Measurements from ENCODE around the gene FAM20B. TPM values are rescaled to one million over a fixed set of nuclear protein-coding genes. Genes with fewer than 3 reads are reported as not detected.

The FAM20B gene
- total RNA-seq, 1 experiment from 2014 or later = 66.6 TPM

- intact Hi-C loops (cut with micrococcal nuclease; ENCODE audit: unreplicated experiment) = no loop called here
- H3K4me1 Mint-ChIP-seq (ENCODE audit: low read depth, unreplicated experiment) = no peaks in the 10 kb centered on the region
- no TSS peak for BruUV-seq (replicated peaks)
- no peak overlapping the region for H3K27ac Mint-ChIP-seq (ENCODE audit: unreplicated experiment)
- no peak for DNase-seq
- H3K36me3 Mint-ChIP-seq (ENCODE audit: insufficient read depth, unreplicated experiment) = no peaks in the 10 kb centered on the region
- TF ChIP-seq, protein P1, sequence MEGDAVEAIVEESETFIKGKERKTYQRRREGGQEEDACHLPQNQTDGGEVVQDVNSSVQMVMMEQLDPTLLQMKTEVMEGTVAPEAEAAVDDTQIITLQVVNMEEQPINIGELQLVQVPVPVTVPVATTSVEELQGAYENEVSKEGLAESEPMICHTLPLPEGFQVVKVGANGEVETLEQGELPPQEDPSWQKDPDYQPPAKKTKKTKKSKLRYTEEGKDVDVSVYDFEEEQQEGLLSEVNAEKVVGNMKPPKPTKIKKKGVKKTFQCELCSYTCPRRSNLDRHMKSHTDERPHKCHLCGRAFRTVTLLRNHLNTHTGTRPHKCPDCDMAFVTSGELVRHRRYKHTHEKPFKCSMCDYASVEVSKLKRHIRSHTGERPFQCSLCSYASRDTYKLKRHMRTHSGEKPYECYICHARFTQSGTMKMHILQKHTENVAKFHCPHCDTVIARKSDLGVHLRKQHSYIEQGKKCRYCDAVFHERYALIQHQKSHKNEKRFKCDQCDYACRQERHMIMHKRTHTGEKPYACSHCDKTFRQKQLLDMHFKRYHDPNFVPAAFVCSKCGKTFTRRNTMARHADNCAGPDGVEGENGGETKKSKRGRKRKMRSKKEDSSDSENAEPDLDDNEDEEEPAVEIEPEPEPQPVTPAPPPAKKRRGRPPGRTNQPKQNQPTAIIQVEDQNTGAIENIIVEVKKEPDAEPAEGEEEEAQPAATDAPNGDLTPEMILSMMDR (IDR thresholded peaks at IDR 0.05; ENCODE audit: unreplicated experiment) = no peak
- H3K4me3 Mint-ChIP-seq (ENCODE audit: low read depth, unreplicated experiment) = no peak overlapping the region
- H3K27me3 Mint-ChIP-seq (ENCODE audit: unreplicated experiment) = no peaks in the 10 kb centered on the region
- CTCF ChIA-PET = no interaction called here
- no peaks in the 10 kb centered on the region for H3K9me3 Mint-ChIP-seq (ENCODE audit: low read depth, unreplicated experiment)
Observed at GRCh38 chr1:178993559-178993958, 32.1 kb upstream of the FAM20B start.

GRCh38 chr1:178997428-178997827, 28.3 kb upstream of the FAM20B start:
- Mint-ChIP-seq H3K4me1 (ENCODE audit: low read depth, unreplicated experiment) (peaks cover under 1% of the 10 kb centered on the region), H3K4me3 (ENCODE audit: low read depth, unreplicated experiment) (no peak overlapping the region), H3K36me3 (ENCODE audit: insufficient read depth, unreplicated experiment) (no peaks in the 10 kb centered on the region), H3K9me3 (ENCODE audit: low read depth, unreplicated experiment) (no peaks in the 10 kb centered on the region), H3K27ac (ENCODE audit: unreplicated experiment) (no peak overlapping the region), H3K27me3 (ENCODE audit: unreplicated experiment) (no peaks in the 10 kb centered on the region)
- no TSS peak for BruUV-seq (replicated peaks)
- CTCF ChIA-PET = no interaction called here
- no peak for DNase-seq
- intact Hi-C loops (cut with micrococcal nuclease; ENCODE audit: unreplicated experiment) = no loop called here
- TF ChIP-seq, protein P1 (IDR thresholded peaks at IDR 0.05; ENCODE audit: unreplicated experiment) = no peak

GRCh38 chr1:178998295-178998694, 27.4 kb upstream of the FAM20B start:
- Mint-ChIP-seq H3K9me3 (ENCODE audit: low read depth, unreplicated experiment) (no peaks in the 10 kb centered on the region), H3K4me3 (ENCODE audit: low read depth, unreplicated experiment) (no peak overlapping the region), H3K27me3 (ENCODE audit: unreplicated experiment) (no peaks in the 10 kb centered on the region), H3K27ac (ENCODE audit: unreplicated experiment) (no peak overlapping the region), H3K4me1 (ENCODE audit: low read depth, unreplicated experiment) (peaks cover 9% of the 10 kb centered on the region), H3K36me3 (ENCODE audit: insufficient read depth, unreplicated experiment) (peaks cover 3% of the 10 kb centered on the region)
- CTCF ChIA-PET = no interaction called here
- no TSS peak for BruUV-seq (replicated peaks)
- intact Hi-C loops (cut with micrococcal nuclease; ENCODE audit: unreplicated experiment) = no loop called here
- no peak for DNase-seq
- TF ChIP-seq, protein P1 (IDR thresholded peaks at IDR 0.05; ENCODE audit: unreplicated experiment) = no peak

DNA sequence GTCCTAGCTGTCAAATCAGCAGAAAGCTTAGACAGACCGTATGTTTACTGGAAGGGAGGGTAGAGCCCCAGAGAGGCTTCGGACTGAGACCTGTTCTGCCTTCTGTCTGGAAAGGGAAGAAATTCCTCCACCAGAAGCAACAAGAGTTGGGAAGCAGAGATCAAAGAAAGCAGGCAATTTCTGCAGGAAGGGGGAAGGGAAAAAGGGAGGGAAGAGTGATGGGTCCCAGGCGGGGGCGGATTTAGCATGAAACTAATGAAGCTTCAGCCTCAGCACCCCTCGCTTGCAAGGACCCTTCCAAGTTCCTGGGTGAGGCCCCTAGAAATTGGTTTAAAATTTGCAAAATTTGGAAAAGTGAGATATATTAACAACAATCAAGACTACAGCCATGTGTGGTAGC, 26.6 kb upstream of the FAM20B start:
- no TSS peak for BruUV-seq (replicated peaks)
- peaks cover 3% of the 10 kb centered on the region for H3K36me3 Mint-ChIP-seq (ENCODE audit: insufficient read depth, unreplicated experiment)
- no peak for DNase-seq
- CTCF ChIA-PET = interaction anchor here (0.6 to 0.7 kb wide), 3 partner anchors 69 to 435 kb away, joined by 3 read pairs; no protein-coding TSS in a partner anchor
- intact Hi-C loops (cut with micrococcal nuclease; ENCODE audit: unreplicated experiment) = no loop called here
- no peaks in the 10 kb centered on the region for H3K27me3 Mint-ChIP-seq (ENCODE audit: unreplicated experiment)
- H3K27ac Mint-ChIP-seq (ENCODE audit: unreplicated experiment) = no peak overlapping the region
- TF ChIP-seq, protein P1 (IDR thresholded peaks at IDR 0.05; ENCODE audit: unreplicated experiment) = no peak
- peaks cover 10% of the 10 kb centered on the region for H3K4me1 Mint-ChIP-seq (ENCODE audit: low read depth, unreplicated experiment)
- no peaks in the 10 kb centered on the region for H3K9me3 Mint-ChIP-seq (ENCODE audit: low read depth, unreplicated experiment)
- no peak overlapping the region for H3K4me3 Mint-ChIP-seq (ENCODE audit: low read depth, unreplicated experiment)

All from Calu3 (cell line).